Measurements from ENCODE around the gene HMGN2.

The HMGN2 gene

DNA sequence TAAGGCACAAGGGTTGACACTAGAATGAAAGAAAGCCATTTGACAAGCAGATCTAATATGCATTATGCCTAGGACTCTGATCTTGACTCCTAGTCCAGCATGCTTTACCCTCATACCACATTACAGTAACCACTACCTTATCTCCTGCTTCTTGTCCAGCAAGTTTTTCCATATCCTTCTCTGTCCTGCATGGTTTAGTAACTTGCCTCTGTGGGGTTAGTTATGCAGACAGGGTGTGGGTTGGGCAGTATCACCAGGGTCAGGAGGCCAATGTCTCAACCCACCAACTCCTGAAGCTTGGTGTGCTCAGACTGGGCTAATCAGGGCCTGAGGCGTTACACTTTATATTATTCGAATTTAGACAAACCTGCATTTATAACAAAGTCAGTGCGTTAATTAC, 21.3 kb upstream of the HMGN2 start:
- no peak for TF ChIP-seq Cebpa-rat (IDR thresholded peaks at IDR 0.05)
- peaks cover 85 to 100% (median 95%) of the 10 kb centered on the region in 11 experiments for H3K36me3 ChIP-seq

DNA sequence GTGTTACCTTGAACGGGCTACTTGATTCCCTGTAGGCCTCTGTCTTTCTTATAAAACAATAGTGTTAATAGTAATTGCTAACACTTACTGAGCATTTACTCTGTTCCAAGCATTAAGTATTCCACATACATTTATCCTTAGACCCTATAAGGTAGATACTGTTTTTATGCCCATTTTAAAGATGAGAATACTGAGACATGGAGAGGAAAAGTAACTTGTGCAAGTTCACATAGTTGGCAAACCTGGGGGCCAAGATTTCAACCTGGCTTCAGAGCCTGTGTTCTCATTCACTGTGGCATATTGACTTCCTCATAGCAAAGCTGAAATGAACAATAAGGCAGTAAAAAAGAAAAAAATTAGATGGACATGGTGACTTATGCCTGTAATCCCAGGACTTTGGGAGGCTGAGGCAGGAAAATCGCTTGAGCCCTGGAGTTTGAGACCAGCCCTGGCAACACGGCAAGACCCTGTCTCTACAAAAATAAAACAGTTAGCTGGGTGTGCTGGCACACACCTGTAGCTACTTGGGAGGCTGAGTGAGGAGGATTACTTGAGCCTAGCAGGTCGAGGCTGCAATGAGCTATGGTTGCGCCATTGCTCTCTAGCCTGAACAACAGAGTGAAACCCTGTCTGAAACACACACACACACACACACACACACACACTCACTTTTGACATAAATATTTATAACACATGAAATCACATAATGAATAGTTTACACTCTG, 19.6 kb upstream of the HMGN2 start:
- Histone ChIP-seq H3K4me2 (no peak overlapping the region), H3K9me3 (replicated peaks in 1 of 11) (no peaks in the 10 kb centered on the region), H3K36me3 (peaks cover 82 to 100% (median 93%) of the 10 kb centered on the region in 11 experiments), H3K4me3 (no peak overlapping the region), H3K9ac (no peak overlapping the region), H3K4me1 (peaks cover 0 to 17% (median 1%) of the 10 kb centered on the region in 10 experiments; a peak in 9 of 20 replicates), H4K20me1 (peaks cover 0 to 10% (median 0%) of the 10 kb centered on the region in 11 experiments; a peak in 3 of 22 replicates), H3K27me3 (no peaks in the 10 kb centered on the region), H3K27ac (no peak overlapping the region)
- TF ChIP-seq Cebpa-rat (IDR thresholded peaks at IDR 0.05) = no peak

More for the DNA sequence above, 21.3 kb upstream of the HMGN2 start:
- peaks cover 0 to 17% (median 11%) of the 10 kb centered on the region in 10 experiments; a peak in 14 of 20 replicates for H3K4me1 ChIP-seq
- no peak overlapping the region for H3K4me3 ChIP-seq
- no peak overlapping the region for H3K27ac ChIP-seq
- peak overlapping the region in 1 of 11 experiments; percentile 46; a peak in 2 of 22 replicates for H3K4me2 ChIP-seq
- H3K9me3 ChIP-seq (replicated peaks in 1 of 11) = no peaks in the 10 kb centered on the region
- peaks cover 0 to 10% (median 0%) of the 10 kb centered on the region in 11 experiments; a peak in 3 of 22 replicates for H4K20me1 ChIP-seq
- H3K27me3 ChIP-seq = no peaks in the 10 kb centered on the region
- no peak overlapping the region for H3K9ac ChIP-seq

DNA sequence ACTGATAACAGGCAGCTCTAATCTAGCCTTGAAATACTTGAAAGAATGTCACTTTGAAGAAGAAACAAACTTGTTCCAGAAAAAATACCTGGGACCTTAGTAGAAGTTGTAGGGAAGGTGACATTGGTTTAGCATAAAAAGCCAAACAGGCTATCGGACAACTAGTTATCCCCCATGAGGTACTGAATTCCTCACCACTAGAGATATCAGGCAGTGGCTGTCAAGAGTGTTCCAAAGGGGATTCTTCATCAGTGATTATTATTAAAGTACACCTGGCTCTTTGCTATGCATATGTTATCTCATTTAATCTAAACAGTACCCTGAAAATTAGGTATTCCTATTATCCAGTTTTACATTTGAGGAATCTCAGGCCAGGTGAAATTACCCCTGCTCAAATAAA, 13.1 kb upstream of the HMGN2 start:
- no peaks in the 10 kb centered on the region for H3K4me1 ChIP-seq
- H3K4me3 ChIP-seq = no peak overlapping the region
- H3K9ac ChIP-seq = no peak overlapping the region
- H3K27me3 ChIP-seq = no peaks in the 10 kb centered on the region
- H3K9me3 ChIP-seq (replicated peaks in 1 of 11) = no peaks in the 10 kb centered on the region
- H3K4me2 ChIP-seq = no peak overlapping the region
- no peak for TF ChIP-seq Cebpa-rat (IDR thresholded peaks at IDR 0.05)
- peaks cover 0 to 11% (median 0%) of the 10 kb centered on the region in 11 experiments; a peak in 1 of 22 replicates for H4K20me1 ChIP-seq
- peaks cover 87 to 100% (median 96%) of the 10 kb centered on the region in 11 experiments for H3K36me3 ChIP-seq
- H3K27ac ChIP-seq = no peak overlapping the region

DNA sequence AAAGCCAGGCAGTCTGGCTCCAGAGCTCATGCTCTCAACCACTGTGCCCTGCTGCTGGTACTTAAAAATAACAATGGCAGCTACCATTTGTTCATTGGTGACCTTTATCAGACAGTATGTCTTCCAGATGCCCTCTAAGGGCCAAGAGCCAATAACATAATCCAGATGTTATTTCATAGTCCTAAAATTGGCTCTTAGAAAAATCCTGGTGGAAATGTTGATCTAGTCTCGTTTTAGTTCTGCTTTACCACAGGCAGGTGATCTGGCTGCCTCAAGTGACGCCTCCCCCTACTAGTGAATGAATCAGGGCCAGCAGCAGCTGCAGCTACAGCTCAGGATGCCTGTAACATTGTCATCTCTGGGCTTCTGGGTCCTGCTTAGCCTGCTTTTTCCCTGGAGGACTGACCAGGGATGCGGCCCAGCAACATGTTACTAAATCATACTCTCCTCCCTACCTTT, 12.6 kb upstream of the HMGN2 start:
- no peaks in the 10 kb centered on the region for H3K9me3 ChIP-seq (replicated peaks in 1 of 11)
- TF ChIP-seq Cebpa-rat (IDR thresholded peaks at IDR 0.05) = no peak
- H3K36me3 ChIP-seq = peaks cover 87 to 100% (median 97%) of the 10 kb centered on the region in 11 experiments
- no peak overlapping the region for H3K4me2 ChIP-seq
- no peak overlapping the region for H3K9ac ChIP-seq
- H3K4me1 ChIP-seq = no peaks in the 10 kb centered on the region
- peaks cover 0 to 11% (median 0%) of the 10 kb centered on the region in 11 experiments; a peak in 3 of 22 replicates for H4K20me1 ChIP-seq
- H3K4me3 ChIP-seq = no peak overlapping the region
- H3K27ac ChIP-seq = no peak overlapping the region
- no peaks in the 10 kb centered on the region for H3K27me3 ChIP-seq

DNA sequence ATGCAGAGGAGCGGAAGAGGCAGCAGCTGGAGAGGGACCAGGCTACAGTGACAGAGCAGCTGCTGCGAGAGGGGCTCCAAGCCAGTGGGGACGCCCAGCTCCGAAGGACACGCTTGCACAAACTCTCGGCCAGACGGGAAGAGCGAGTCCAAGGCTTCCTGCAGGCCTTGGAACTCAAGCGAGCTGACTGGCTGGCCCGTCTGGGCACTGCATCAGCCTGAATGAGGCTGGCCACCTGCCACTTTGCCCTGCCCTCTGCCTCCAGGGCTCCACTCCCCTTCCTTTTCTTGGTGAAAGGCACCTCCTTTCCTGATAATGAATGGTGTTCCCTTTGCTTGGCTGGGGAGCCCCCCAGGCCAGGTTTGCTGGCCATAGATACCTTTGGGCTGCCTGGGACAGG, 3.3 kb upstream of the HMGN2 start:
- H3K27me3 ChIP-seq = no peaks in the 10 kb centered on the region
- H3K9me3 ChIP-seq (replicated peaks in 1 of 11) = no peaks in the 10 kb centered on the region
- H3K36me3 ChIP-seq = peaks cover 63 to 70% (median 68%) of the 10 kb centered on the region in 11 experiments
- TF ChIP-seq Cebpa-rat (IDR thresholded peaks at IDR 0.05) = no peak
- H3K4me1 ChIP-seq = peaks cover 32 to 45% (median 38%) of the 10 kb centered on the region in 10 experiments
- no peak overlapping the region for H3K9ac ChIP-seq
- peaks cover 12 to 58% (median 38%) of the 10 kb centered on the region in 11 experiments; a peak in 21 of 22 replicates for H4K20me1 ChIP-seq
- no peak overlapping the region for H3K4me3 ChIP-seq
- no peak overlapping the region for H3K27ac ChIP-seq
- peak overlapping the region in 2 of 11 experiments; percentile 100; a peak in 2 of 22 replicates for H3K4me2 ChIP-seq

DNA sequence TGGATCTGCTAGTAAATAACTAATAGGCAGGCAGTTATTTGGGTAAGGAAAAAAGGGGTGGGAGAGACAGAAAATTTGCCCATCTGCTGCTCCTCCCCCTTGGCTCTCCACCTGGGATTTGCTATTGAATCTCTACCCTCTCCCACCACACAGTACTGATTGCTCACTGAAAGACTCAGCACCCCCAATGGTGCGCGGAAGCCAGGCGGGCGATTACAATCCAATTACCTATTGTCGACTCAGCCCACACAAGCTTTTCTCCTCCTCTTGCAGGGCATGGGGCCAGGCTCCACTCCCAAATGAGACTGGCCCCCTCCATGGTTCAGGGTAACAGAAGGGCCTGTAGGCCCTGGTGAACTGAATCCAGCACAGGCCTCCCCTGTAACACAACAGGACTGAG, 2.7 kb upstream of the HMGN2 start:
- Histone ChIP-seq H4K20me1 (peaks cover 18 to 60% (median 44%) of the 10 kb centered on the region in 11 experiments; a peak in 21 of 22 replicates), H3K4me3 (no peak overlapping the region), H3K9ac (no peak overlapping the region), H3K36me3 (peaks cover 63 to 70% (median 68%) of the 10 kb centered on the region in 11 experiments), H3K9me3 (replicated peaks in 1 of 11) (no peaks in the 10 kb centered on the region), H3K4me2 (peak overlapping the region in 10 of 11 experiments; percentile 60 to 100 (median 98); a peak in 14 of 22 replicates), H3K27me3 (no peaks in the 10 kb centered on the region), H3K27ac (no peak overlapping the region; a peak in 1 of 22 replicates), H3K4me1 (peaks cover 38 to 51% (median 44%) of the 10 kb centered on the region in 10 experiments)
- TF ChIP-seq Cebpa-rat (IDR thresholded peaks at IDR 0.05) = no peak

DNA sequence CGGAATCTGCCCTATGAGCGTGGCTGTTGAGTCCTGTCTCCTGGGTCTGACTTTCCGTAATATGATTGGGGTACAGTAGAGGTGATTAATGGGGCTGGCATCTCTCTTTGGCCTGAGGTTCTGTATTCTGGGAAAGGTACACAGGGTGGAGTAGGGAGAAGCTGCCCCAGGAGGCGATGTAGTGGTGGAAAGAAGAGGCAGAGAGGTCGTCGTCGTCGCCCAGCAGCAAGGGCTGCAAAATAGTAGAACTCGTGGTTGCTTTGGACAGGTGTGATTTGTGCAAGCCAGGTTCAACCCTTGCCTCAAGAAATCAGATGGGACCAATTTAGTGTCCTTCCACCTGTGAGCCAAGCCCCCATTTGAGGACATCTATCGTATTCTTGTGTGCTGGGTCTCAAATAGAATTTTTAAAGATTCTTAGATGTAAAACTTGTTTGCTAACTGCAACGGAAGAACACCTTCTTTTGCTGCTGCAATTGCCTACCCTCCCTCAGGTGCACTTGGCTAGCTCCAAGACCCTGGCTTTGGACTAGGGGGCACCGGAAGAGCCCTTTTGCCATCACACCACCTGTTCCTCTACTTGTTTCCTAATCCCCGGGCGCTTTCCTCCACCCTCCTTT, 1.3 kb upstream of the HMGN2 start:
- Histone ChIP-seq H3K4me3 (peak overlapping the region; percentile 89 to 97 (median 93)), H3K9ac (peak overlapping the region; percentile 99 to 100 (median 100)), H4K20me1 (peaks cover 22 to 65% (median 52%) of the 10 kb centered on the region in 11 experiments; a peak in 21 of 22 replicates), H3K4me1 (peaks cover 42 to 57% (median 49%) of the 10 kb centered on the region in 10 experiments), H3K4me2 (peak overlapping the region; percentile 94 to 100 (median 98)), H3K36me3 (peaks cover 56 to 67% (median 62%) of the 10 kb centered on the region in 11 experiments), H3K9me3 (replicated peaks in 1 of 11) (no peaks in the 10 kb centered on the region), H3K27ac (peak overlapping the region in 10 of 11 experiments; percentile 100; a peak in 18 of 22 replicates), H3K27me3 (no peaks in the 10 kb centered on the region)
- peak in 1 of 11 experiments; percentile 39; a peak in 2 of 22 replicates for TF ChIP-seq Cebpa-rat (IDR thresholded peaks at IDR 0.05)

DNA sequence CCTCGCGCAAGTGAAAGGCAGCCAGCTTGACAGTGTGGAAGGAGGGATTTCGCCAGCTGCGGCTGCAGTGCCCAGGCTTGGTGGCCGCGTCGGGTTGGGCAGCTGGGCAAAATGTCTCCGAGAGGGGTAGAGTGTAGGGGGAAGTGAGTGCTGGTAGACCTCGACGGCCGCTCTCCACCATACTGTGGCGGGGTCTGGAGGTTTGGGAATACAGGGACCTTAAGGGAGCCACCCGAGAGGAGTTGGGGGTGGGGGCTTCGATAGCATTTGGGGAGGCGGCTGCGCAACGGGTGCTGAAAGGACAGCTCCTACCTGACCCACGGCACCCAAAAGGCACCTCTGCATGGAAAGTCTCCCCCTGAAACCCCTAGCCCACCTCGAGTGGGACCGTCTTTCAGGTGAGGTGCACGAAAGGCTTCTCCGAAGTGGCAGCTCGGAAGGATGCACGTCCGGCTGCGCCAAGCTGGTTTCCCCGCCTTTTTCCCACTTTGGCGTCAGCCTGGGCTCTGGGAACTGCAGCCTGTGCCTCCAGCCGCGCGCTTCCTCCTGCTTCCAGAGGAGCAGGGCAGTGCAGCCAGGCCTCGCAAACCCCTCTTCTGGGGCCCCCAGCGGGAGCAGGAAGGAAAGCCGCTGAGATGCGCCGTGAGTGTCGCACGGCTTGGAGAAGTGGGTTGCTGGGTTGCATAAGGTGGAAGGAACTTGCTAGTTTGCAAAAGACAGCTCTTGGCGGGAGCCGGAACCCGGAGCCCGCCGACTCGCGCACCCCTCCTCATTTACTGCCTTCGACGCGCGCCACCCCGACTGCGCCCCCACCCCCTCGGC, 531 bp upstream of the HMGN2 start:
- H3K4me2 ChIP-seq = peak overlapping the region; percentile 94 to 100 (median 98)
- H3K4me3 ChIP-seq = peak overlapping the region; percentile 89 to 97 (median 93)
- H3K9ac ChIP-seq = peak overlapping the region; percentile 99 to 100 (median 100)
- peaks cover 56 to 67% (median 62%) of the 10 kb centered on the region in 11 experiments for H3K36me3 ChIP-seq
- no peaks in the 10 kb centered on the region for H3K27me3 ChIP-seq
- peaks cover 28 to 72% (median 53%) of the 10 kb centered on the region in 11 experiments; a peak in 21 of 22 replicates for H4K20me1 ChIP-seq
- TF ChIP-seq Cebpa-rat (IDR thresholded peaks at IDR 0.05) = peak in 4 of 11 experiments; percentile 41 to 76 (median 55); a peak in 4 of 22 replicates
- no peaks in the 10 kb centered on the region for H3K9me3 ChIP-seq (replicated peaks in 1 of 11)
- H3K27ac ChIP-seq = peak overlapping the region in 10 of 11 experiments; percentile 100; a peak in 20 of 22 replicates
- peaks cover 42 to 61% (median 50%) of the 10 kb centered on the region in 10 experiments for H3K4me1 ChIP-seq

Measured in BLaER1 treated with 17β-estradiol and CSF1 and Interleukin-3, amounts not matched to agents 10 nM and 100 nM (cell line).